Measurements from ENCODE around the gene KCND2.

DNA sequence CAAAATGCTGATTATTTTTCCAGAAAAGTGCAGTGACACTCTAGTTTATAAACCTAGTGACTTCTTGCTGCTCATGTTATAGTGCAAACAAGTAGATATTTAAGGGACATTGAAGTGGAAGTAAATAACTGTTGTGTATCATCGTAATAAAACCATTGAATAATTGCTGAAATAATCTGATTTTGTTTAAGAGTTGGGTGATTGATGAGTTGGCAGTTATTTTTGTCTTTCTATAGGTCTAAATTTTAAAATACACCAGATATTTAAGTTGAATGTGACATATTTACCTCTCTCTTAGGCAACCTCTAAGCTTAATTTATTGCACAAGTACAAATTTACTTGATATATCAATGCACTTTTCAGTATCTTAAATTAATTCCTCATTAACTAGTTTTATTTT lies 392.1 kb downstream of the KCND2 start:
- TF ChIP-seq ZNF274 (IDR thresholded peaks at IDR 0.05; ENCODE audit: low read depth, low read length) = no peak
- no peak for TF ChIP-seq SUZ12 (IDR thresholded peaks at IDR 0.05; ENCODE audit: extremely low read depth, insufficient read depth, insufficient read length)

Data from NT2/D1 (cell line).